ENCODE data around the gene PGM5. TPM values are rescaled to one million over a fixed set of nuclear protein-coding genes. Genes with fewer than 3 reads are reported as not detected.

PGM5 gene
- total and polyA plus RNA-seq, 2 donors, result 206 to 491 TPM

GRCh38 chr9:68551191-68551590 lies 194.8 kb downstream of the PGM5 start:
- Histone ChIP-seq H3K4me1 (ENCODE audit: insufficient read depth) (no peaks in the 10 kb centered on the region), H3K4me3 (ENCODE audit: low read depth, low read length) (no peak overlapping the region), H3K27ac (ENCODE audit: low read depth) (no peak overlapping the region), H3K36me3 (ENCODE audit: insufficient read depth) (no peaks in the 10 kb centered on the region)
- DNase-seq (ENCODE audit: extremely low spot score), result no peak
- WGBS, result 66% methylated on average over 4 of the region's 4 CpGs

- no peak overlapping the region for H3K4me3 ChIP-seq (ENCODE audit: low read depth, low read length)
- no peaks in the 10 kb centered on the region for H3K36me3 ChIP-seq (ENCODE audit: insufficient read depth)
- no peak overlapping the region for H3K27ac ChIP-seq (ENCODE audit: low read depth)
- no peaks in the 10 kb centered on the region for H3K4me1 ChIP-seq (ENCODE audit: insufficient read depth)
- 13% methylated on average over 3 of the region's 3 CpGs for WGBS
- peak; percentile 42 for DNase-seq (ENCODE audit: extremely low spot score)
Measured at GRCh38 chr9:68552700-68553476, 196.5 kb downstream of the PGM5 start.

GRCh38 chr9:68555437-68556150 lies 199.2 kb downstream of the PGM5 start:
- H3K36me3 ChIP-seq (ENCODE audit: insufficient read depth), result no peaks in the 10 kb centered on the region
- DNase-seq (ENCODE audit: extremely low spot score), result no peak
- H3K27ac ChIP-seq (ENCODE audit: low read depth), result no peak overlapping the region
- 69% methylated on average over 1 of the region's 1 CpG for WGBS
- no peak overlapping the region for H3K4me3 ChIP-seq (ENCODE audit: low read depth, low read length)
- H3K4me1 ChIP-seq (ENCODE audit: insufficient read depth), result no peaks in the 10 kb centered on the region

GRCh38 chr9:68558545-68558944 lies 202.1 kb downstream of the PGM5 start:
- H3K4me3 ChIP-seq (ENCODE audit: low read depth, low read length), result no peak overlapping the region
- DNase-seq (ENCODE audit: extremely low spot score), result no peak
- no peaks in the 10 kb centered on the region for H3K36me3 ChIP-seq (ENCODE audit: insufficient read depth)
- WGBS, result 83% methylated on average over 5 of the region's 5 CpGs
- no peak overlapping the region for H3K27ac ChIP-seq (ENCODE audit: low read depth)
- no peaks in the 10 kb centered on the region for H3K4me1 ChIP-seq (ENCODE audit: insufficient read depth)

- Histone ChIP-seq H3K4me3 (ENCODE audit: low read depth, low read length) (no peak overlapping the region), H3K36me3 (ENCODE audit: insufficient read depth) (no peaks in the 10 kb centered on the region), H3K27ac (ENCODE audit: low read depth) (no peak overlapping the region), H3K4me1 (ENCODE audit: insufficient read depth) (no peaks in the 10 kb centered on the region)
- WGBS, result 34% methylated on average over 14 of the region's 14 CpGs
- DNase-seq (ENCODE audit: extremely low spot score), result no peak
Measured at GRCh38 chr9:68560071-68560844, 203.8 kb downstream of the PGM5 start.

GRCh38 chr9:68562461-68562860 lies 206.1 kb downstream of the PGM5 start:
- H3K4me1 ChIP-seq (ENCODE audit: insufficient read depth), result no peaks in the 10 kb centered on the region
- no peaks in the 10 kb centered on the region for H3K36me3 ChIP-seq (ENCODE audit: insufficient read depth)
- no peak for DNase-seq (ENCODE audit: extremely low spot score)
- WGBS, result 74% methylated on average over 2 of the region's 2 CpGs
- no peak overlapping the region for H3K27ac ChIP-seq (ENCODE audit: low read depth)
- H3K4me3 ChIP-seq (ENCODE audit: low read depth, low read length), result no peak overlapping the region

GRCh38 chr9:68567565-68567964 lies 211.2 kb downstream of the PGM5 start:
- Histone ChIP-seq H3K4me3 (ENCODE audit: low read depth, low read length) (no peak overlapping the region), H3K27ac (ENCODE audit: low read depth) (no peak overlapping the region), H3K4me1 (ENCODE audit: insufficient read depth) (no peaks in the 10 kb centered on the region), H3K36me3 (ENCODE audit: insufficient read depth) (no peaks in the 10 kb centered on the region)
- no peak for DNase-seq (ENCODE audit: extremely low spot score)
- WGBS, result 72% methylated on average over 3 of the region's 3 CpGs

GRCh38 chr9:68574150-68574549 lies 217.7 kb downstream of the PGM5 start:
- no peak overlapping the region for H3K27ac ChIP-seq (ENCODE audit: low read depth)
- no peak for DNase-seq (ENCODE audit: extremely low spot score)
- H3K4me1 ChIP-seq (ENCODE audit: insufficient read depth), result no peaks in the 10 kb centered on the region
- no peak overlapping the region for H3K4me3 ChIP-seq (ENCODE audit: low read depth, low read length)
- H3K36me3 ChIP-seq (ENCODE audit: insufficient read depth), result no peaks in the 10 kb centered on the region
- WGBS, result 54% methylated on average over 3 of the region's 3 CpGs

- no peak overlapping the region for H3K27ac ChIP-seq (ENCODE audit: low read depth)
- DNase-seq (ENCODE audit: extremely low spot score), result no peak
- H3K4me1 ChIP-seq (ENCODE audit: insufficient read depth), result no peaks in the 10 kb centered on the region
- 73% methylated on average over 5 of the region's 5 CpGs for WGBS
- H3K36me3 ChIP-seq (ENCODE audit: insufficient read depth), result no peaks in the 10 kb centered on the region
- no peak overlapping the region for H3K4me3 ChIP-seq (ENCODE audit: low read depth, low read length)
Measured at GRCh38 chr9:68575817-68576216, 219.4 kb downstream of the PGM5 start.

- Histone ChIP-seq H3K4me1 (ENCODE audit: insufficient read depth) (no peaks in the 10 kb centered on the region), H3K27ac (ENCODE audit: low read depth) (no peak overlapping the region), H3K4me3 (ENCODE audit: low read depth, low read length) (no peak overlapping the region), H3K36me3 (ENCODE audit: insufficient read depth) (no peaks in the 10 kb centered on the region)
- WGBS, result 83% methylated on average over 7 of the region's 7 CpGs
- no peak for DNase-seq (ENCODE audit: extremely low spot score)
Measured at GRCh38 chr9:68577774-68578591, 221.6 kb downstream of the PGM5 start.

Measured in urinary bladder (tissue), 4 donors.